HEK293 (cell line): ENCODE data around the gene PPIL6.

Experiments
- CTCF ChIA-PET: fragments of 350-600 bp; formaldehyde crosslinking; extraction: SDS; loops from one replicate; lab custom pipeline; 2021; ENCODE audit warnings: antibody characterized with exemption; lab: Yijun Ruan, JAX
- POLR2A ChIA-PET: fragments of 300-600 bp; formaldehyde crosslinking; extraction: SDS; loops from one replicate; lab custom pipeline; 2020; ENCODE audit warnings: antibody characterized with exemption, inconsistent platforms; lab: Yijun Ruan, JAX
- H3K27ac ChIP-seq: fragments of 200-500 bp; sonication (Bioruptor generic); 2 replicates; pipeline ENCODE4 v1.5.1; 2014; ENCODE audit warnings: low read depth, low read length, control low read depth, inconsistent platforms; ENCODE audit errors: extremely low read depth
- H3K36me3 ChIP-seq, 2 experiments: fragments of 200-500 bp in 1 of 2; sonication (Bioruptor generic) in 1 of 2; 1 replicate in 1 of 2; 2 replicates in 1 of 2; pipeline ENCODE4 v1.5.1; 2014 to 2017; ENCODE audit warnings: inconsistent platforms in 2 of 2, low read length in 2 of 2; ENCODE audit not compliant: control insufficient read depth in 2 of 2, insufficient read depth in 1 of 2
- H3K4me1 ChIP-seq: fragments of 200-500 bp; sonication (Bioruptor generic); 2 replicates; pipeline ENCODE4 v1.5.1; 2014; ENCODE audit warnings: mild to moderate bottlenecking, low read length, inconsistent platforms; ENCODE audit not compliant: control insufficient read depth, insufficient read depth
- H3K4me3 ChIP-seq: 2 replicates; pipeline ENCODE4 v1.5.1; 2011; ENCODE audit warnings: low read depth, mild to moderate bottlenecking, control low read depth, low read length, moderate library complexity
- H3K9me3 ChIP-seq: fragments of 200-500 bp; sonication (Bioruptor generic); 2 replicates; pipeline ENCODE4 v1.5.1; 2014; ENCODE audit warnings: low read depth, low read length, inconsistent platforms; ENCODE audit not compliant: control insufficient read depth, insufficient read depth
- GFI1B ChIP-seq: fragments of 450-650 bp; formaldehyde crosslinking; IDR thresholded peaks from 2 replicates; pipeline ENCODE4 v1.5.1; 2016; ENCODE audit warnings: missing biosample characterization, missing genetic modification characterization
- GLIS1 ChIP-seq: fragments of 450-650 bp; formaldehyde crosslinking; IDR thresholded peaks from 2 replicates; pipeline ENCODE4 v1.5.1; 2016; ENCODE audit warnings: missing biosample characterization, missing genetic modification characterization
- HOXC10 ChIP-seq: sonication (generic); formaldehyde crosslinking; IDR thresholded peaks from 2 replicates; pipeline ENCODE4 v1.8.1; 2023; ENCODE audit warnings: mild to moderate bottlenecking, missing genetic modification reagents
- HOXD13 ChIP-seq: sonication (generic); formaldehyde crosslinking; IDR thresholded peaks from 2 replicates; pipeline ENCODE4 v1.8.0; 2022; ENCODE audit warnings: missing genetic modification reagents, borderline replicate concordance
- KLF7 ChIP-seq: fragments of 450-650 bp; formaldehyde crosslinking; IDR thresholded peaks from 2 replicates; pipeline ENCODE4 v1.5.1; 2016; ENCODE audit warnings: missing biosample characterization, missing genetic modification characterization, borderline replicate concordance
- SP2 ChIP-seq: fragments of 450-650 bp; formaldehyde crosslinking; IDR thresholded peaks from 2 replicates; pipeline ENCODE4 v1.5.1; 2016; ENCODE audit warnings: missing biosample characterization, missing genetic modification characterization
- SP3 ChIP-seq: fragments of 450-650 bp; formaldehyde crosslinking; IDR thresholded peaks from 2 replicates; pipeline ENCODE4 v1.5.1; 2016; ENCODE audit warnings: missing biosample characterization, missing genetic modification characterization
- ZBTB20 ChIP-seq: fragments of 450-650 bp; formaldehyde crosslinking; IDR thresholded peaks from 2 replicates; pipeline ENCODE4 v1.5.1; 2016; ENCODE audit warnings: missing biosample characterization, missing genetic modification characterization
- ZBTB7A ChIP-seq: fragments of 450-650 bp; formaldehyde crosslinking; IDR thresholded peaks from 2 replicates; pipeline ENCODE4 v1.5.1; 2016; ENCODE audit warnings: low read depth, missing biosample characterization, missing genetic modification characterization
- ZNF121 ChIP-seq: fragments of 450-650 bp; formaldehyde crosslinking; IDR thresholded peaks from 2 replicates; pipeline ENCODE4 v1.5.1; 2016; ENCODE audit warnings: missing biosample characterization, missing genetic modification characterization
- ZNF140 ChIP-seq: fragments of 450-650 bp; formaldehyde crosslinking; IDR thresholded peaks from 2 replicates; pipeline ENCODE4 v1.5.1; 2016; ENCODE audit warnings: missing biosample characterization, missing genetic modification characterization
- ZNF16 ChIP-seq: fragments of 450-650 bp; formaldehyde crosslinking; IDR thresholded peaks from 2 replicates; pipeline ENCODE4 v1.5.1; 2016; ENCODE audit warnings: low read depth, missing biosample characterization, missing genetic modification characterization
- ZNF24 ChIP-seq: fragments of 450-650 bp; formaldehyde crosslinking; IDR thresholded peaks from 2 replicates; pipeline ENCODE4 v1.5.1; 2016; ENCODE audit warnings: missing biosample characterization, missing genetic modification characterization
- ZNF341 ChIP-seq: fragments of 450-650 bp; formaldehyde crosslinking; IDR thresholded peaks from 2 replicates; pipeline ENCODE4; 2016; ENCODE audit warnings: low read depth, missing biosample characterization, missing genetic modification characterization
- ZNF404 ChIP-seq: fragments of 450-650 bp; formaldehyde crosslinking; IDR thresholded peaks from 2 replicates; pipeline ENCODE4 v1.5.1; 2017; ENCODE audit warnings: missing biosample characterization, missing genetic modification characterization
- ZNF654 ChIP-seq: fragments of 450-650 bp; formaldehyde crosslinking; IDR thresholded peaks from 2 replicates; pipeline ENCODE4 v1.5.1; 2016; ENCODE audit warnings: low read depth, missing biosample characterization, missing genetic modification characterization
- ZNF658 ChIP-seq: fragments of 450-650 bp; formaldehyde crosslinking; IDR thresholded peaks from 2 replicates; pipeline ENCODE4; 2016; ENCODE audit warnings: missing biosample characterization, missing genetic modification characterization
- ZNF670 ChIP-seq: fragments of 450-650 bp; formaldehyde crosslinking; IDR thresholded peaks from 2 replicates; pipeline ENCODE4 v1.5.1; 2016; ENCODE audit warnings: missing biosample characterization, missing genetic modification characterization, low read depth
- ZNF768 ChIP-seq: fragments of 450-650 bp; formaldehyde crosslinking; IDR thresholded peaks from 2 replicates; pipeline ENCODE4 v1.5.1; 2018; ENCODE audit warnings: missing biosample characterization, mild to moderate bottlenecking, missing genetic modification characterization
- ZNF785 ChIP-seq: fragments of 450-650 bp; formaldehyde crosslinking; IDR thresholded peaks from 2 replicates; pipeline ENCODE4 v1.5.1; 2016; ENCODE audit warnings: missing biosample characterization, missing genetic modification characterization
- ZXDB ChIP-seq: fragments of 450-650 bp; formaldehyde crosslinking; IDR thresholded peaks from 2 replicates; pipeline ENCODE4 v1.5.1; 2016; ENCODE audit warnings: missing biosample characterization, missing genetic modification characterization
- TF ChIP-seq, protein P1 (sequence below): fragments of 450-650 bp; formaldehyde crosslinking; IDR thresholded peaks from 2 replicates; pipeline ENCODE4 v1.5.1; 2016; ENCODE audit warnings: missing biosample characterization, missing genetic modification characterization
- TF ChIP-seq, protein P2 (sequence below): fragments of 450-650 bp; formaldehyde crosslinking; IDR thresholded peaks from 2 replicates; pipeline ENCODE4 v1.5.1; 2017; ENCODE audit warnings: missing biosample characterization, mild to moderate bottlenecking, missing genetic modification characterization, moderate library complexity
- TF ChIP-seq, protein P3 (sequence below): fragments of 450-650 bp; formaldehyde crosslinking; IDR thresholded peaks from 2 replicates; pipeline ENCODE4 v1.5.1; 2016; ENCODE audit warnings: missing biosample characterization, missing genetic modification characterization
- TF ChIP-seq, protein P4 (sequence below): fragments of 450-650 bp; formaldehyde crosslinking; IDR thresholded peaks from 2 replicates; pipeline ENCODE4 v1.5.1; 2016; ENCODE audit warnings: missing biosample characterization, missing genetic modification characterization, borderline replicate concordance

The PPIL6 gene

DNA sequence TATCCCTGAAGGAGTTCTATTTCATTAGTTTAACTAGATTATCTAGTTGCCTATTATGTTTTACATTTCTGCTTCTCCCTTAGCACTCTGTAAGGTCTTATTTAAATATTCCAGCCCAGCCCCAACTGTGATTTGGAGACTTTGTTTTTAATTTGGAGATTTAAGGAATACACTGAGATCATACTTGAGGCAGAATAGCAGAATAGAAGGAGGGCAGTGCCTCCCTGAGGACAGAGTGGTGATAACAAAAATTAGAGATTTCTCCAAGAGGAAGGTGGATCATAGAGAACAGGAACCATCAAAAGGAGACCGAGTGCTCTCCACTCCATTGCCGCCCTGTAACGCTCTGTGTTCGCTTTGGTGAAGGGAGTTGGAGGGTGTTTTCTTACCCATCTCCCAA is 43.4 kb downstream of the PPIL6 start:
- H3K9me3 ChIP-seq = no peaks in the 10 kb centered on the region
- no peak overlapping the region for H3K4me3 ChIP-seq
- H3K36me3 ChIP-seq = no peaks in the 10 kb centered on the region
- peak; percentile 49 for TF ChIP-seq ZNF654
- no peak for TF ChIP-seq ZNF121 (tag by site-specific recombination)
- no peak for TF ChIP-seq ZNF785 (tag by site-specific recombination)
- TF ChIP-seq HOXC10 (CRISPR knock-in tag) = no peak
- TF ChIP-seq SP3 (tag by site-specific recombination) = no peak
- no peak for TF ChIP-seq ZNF16
- TF ChIP-seq KLF7 (tag by site-specific recombination) = no peak
- no peak for TF ChIP-seq ZNF670 (tag by site-specific recombination)
- H3K27ac ChIP-seq = no peak overlapping the region
- no peaks in the 10 kb centered on the region for H3K4me1 ChIP-seq
- ChIA-PET CTCF (interaction anchor here (0.5 to 2.5 kb wide), 10 partner anchors 13 to 1144 kb away, joined by 3 to 37 read pairs (median 4); partner anchors contain the start of gene CD164), POLR2A (interaction anchor here (0.7 kb wide), 1 partner anchor 344 kb away, joined by 4 read pairs; no protein-coding TSS in a partner anchor)

DNA sequence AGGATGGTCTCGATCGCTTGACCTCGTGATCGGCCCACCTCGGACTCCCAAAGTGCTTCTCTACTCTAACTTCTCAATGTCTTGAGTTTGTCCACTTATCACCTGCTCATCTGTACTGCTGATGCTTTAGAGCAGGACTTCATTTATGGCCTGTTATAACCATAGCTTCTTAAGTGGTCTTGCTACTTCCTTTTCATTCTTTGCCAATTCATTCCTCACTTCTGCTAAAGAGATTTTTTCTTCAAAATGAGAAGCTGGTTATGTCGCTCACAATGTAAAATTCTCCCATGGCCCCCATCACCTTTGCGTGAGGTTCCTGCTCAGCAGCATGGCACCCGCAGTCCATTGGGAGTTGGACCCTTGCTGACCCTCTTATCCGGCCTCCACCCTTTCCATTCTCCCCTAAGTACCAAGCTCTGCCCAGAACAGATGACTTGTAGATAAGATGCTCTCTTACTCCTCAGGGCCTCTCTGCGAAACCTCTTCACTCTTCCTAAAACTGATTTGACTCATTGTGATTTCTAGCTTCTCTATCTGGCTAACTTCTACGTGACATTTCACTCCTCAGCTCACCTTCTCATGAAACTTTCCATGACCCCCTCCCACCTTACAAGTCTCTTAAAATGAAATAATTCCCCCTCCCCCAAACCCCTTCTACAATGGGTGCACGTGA is 44.2 kb downstream of the PPIL6 start:
- POLR2A ChIA-PET = interaction anchor here (0.8 kb wide), 1 partner anchor 12 kb away, joined by 5 read pairs; no protein-coding TSS in a partner anchor
- CTCF ChIA-PET = interaction anchor here (0.5 to 2.5 kb wide), 16 partner anchors 12 to 1347 kb away, joined by 3 to 37 read pairs (median 4); partner anchors contain the start of gene CD164
- no peak overlapping the region for H3K4me3 ChIP-seq
- no peaks in the 10 kb centered on the region for H3K36me3 ChIP-seq
- no peaks in the 10 kb centered on the region for H3K4me1 ChIP-seq
- no peaks in the 10 kb centered on the region for H3K9me3 ChIP-seq
- no peak for TF ChIP-seq GFI1B
- TF ChIP-seq ZNF140 = no peak
- no peak for TF ChIP-seq ZNF24 (tag by site-specific recombination)
- no peak for TF ChIP-seq SP2 (tag by site-specific recombination)
- TF ChIP-seq, protein P1, sequence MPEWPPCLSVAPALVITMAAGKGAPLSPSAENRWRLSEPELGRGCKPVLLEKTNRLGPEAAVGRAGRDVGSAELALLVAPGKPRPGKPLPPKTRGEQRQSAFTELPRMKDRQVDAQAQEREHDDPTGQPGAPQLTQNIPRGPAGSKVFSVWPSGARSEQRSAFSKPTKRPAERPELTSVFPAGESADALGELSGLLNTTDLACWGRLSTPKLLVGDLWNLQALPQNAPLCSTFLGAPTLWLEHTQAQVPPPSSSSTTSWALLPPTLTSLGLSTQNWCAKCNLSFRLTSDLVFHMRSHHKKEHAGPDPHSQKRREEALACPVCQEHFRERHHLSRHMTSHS = no peak
- no peak for TF ChIP-seq ZBTB7A (tag by site-specific recombination)
- TF ChIP-seq ZNF404 (tag by site-specific recombination) = no peak
- no peak for TF ChIP-seq HOXD13
- TF ChIP-seq, protein P2, sequence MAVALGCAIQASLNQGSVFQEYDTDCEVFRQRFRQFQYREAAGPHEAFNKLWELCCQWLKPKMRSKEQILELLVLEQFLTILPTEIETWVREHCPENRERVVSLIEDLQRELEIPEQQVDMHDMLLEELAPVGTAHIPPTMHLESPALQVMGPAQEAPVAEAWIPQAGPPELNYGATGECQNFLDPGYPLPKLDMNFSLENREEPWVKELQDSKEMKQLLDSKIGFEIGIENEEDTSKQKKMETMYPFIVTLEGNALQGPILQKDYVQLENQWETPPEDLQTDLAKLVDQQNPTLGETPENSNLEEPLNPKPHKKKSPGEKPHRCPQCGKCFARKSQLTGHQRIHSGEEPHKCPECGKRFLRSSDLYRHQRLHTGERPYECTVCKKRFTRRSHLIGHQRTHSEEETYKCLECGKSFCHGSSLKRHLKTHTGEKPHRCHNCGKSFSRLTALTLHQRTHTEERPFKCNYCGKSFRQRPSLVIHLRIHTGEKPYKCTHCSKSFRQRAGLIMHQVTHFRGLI (tag by site-specific recombination) = no peak
- TF ChIP-seq ZNF768 (tag by site-specific recombination) = no peak
- no peak for TF ChIP-seq ZNF341
- no peak overlapping the region for H3K27ac ChIP-seq

DNA sequence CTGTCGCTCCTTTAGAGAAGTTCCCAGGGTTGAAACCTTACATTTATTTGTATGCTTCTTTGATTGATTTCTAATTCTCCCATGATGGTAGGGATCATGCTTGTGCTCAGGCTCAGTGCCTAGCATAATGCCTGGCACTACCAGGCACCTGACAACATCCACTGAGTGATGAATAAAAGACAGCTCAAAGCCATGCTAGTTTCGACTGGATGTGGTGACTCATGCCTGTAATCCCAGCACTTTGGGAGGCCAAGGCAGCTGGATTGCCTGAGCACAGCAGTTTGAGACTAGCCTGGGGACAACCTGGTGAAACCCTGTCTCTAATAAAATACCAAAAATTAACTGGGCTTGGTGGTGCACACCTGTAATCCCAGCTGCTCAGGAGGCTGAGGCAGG is 46.5 kb downstream of the PPIL6 start:
- Histone ChIP-seq H3K36me3 (no peaks in the 10 kb centered on the region), H3K27ac (no peak overlapping the region), H3K4me1 (no peaks in the 10 kb centered on the region), H3K4me3 (no peak overlapping the region), H3K9me3 (no peaks in the 10 kb centered on the region)
- ChIA-PET CTCF (interaction anchor here (0.7 to 4.5 kb wide), 3 partner anchors 10 to 206 kb away, joined by 3 to 32 read pairs (median 7); partner anchors contain the start of gene CD164), POLR2A (interaction anchor here (0.5 to 1.2 kb wide), 2 partner anchors 9 to 11 kb away, joined by 3 to 5 read pairs; partner anchors contain the start of gene CD164)
- no peak for TF ChIP-seq ZNF658 (tag by site-specific recombination)
- TF ChIP-seq ZNF785 (tag by site-specific recombination) = no peak
- TF ChIP-seq, protein P3, sequence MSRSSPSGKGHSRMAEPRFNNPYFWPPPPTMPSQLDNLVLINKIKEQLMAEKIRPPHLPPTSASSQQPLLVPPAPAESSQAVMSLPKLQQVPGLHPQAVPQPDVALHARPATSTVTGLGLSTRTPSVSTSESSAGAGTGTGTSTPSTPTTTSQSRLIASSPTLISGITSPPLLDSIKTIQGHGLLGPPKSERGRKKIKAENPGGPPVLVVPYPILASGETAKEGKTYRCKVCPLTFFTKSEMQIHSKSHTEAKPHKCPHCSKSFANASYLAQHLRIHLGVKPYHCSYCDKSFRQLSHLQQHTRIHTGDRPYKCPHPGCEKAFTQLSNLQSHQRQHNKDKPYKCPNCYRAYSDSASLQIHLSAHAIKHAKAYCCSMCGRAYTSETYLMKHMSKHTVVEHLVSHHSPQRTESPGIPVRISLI (tag by site-specific recombination) = 0 out of 2 replicates have a peak, but pooled peaks have one; percentile 54
- TF ChIP-seq ZXDB = no peak
- TF ChIP-seq ZBTB20 (tag by site-specific recombination) = peak; percentile 41; the same call in 1 of the 2 replicates
- TF ChIP-seq GLIS1 (tag by site-specific recombination) = peak; percentile 52
- TF ChIP-seq, protein P4, sequence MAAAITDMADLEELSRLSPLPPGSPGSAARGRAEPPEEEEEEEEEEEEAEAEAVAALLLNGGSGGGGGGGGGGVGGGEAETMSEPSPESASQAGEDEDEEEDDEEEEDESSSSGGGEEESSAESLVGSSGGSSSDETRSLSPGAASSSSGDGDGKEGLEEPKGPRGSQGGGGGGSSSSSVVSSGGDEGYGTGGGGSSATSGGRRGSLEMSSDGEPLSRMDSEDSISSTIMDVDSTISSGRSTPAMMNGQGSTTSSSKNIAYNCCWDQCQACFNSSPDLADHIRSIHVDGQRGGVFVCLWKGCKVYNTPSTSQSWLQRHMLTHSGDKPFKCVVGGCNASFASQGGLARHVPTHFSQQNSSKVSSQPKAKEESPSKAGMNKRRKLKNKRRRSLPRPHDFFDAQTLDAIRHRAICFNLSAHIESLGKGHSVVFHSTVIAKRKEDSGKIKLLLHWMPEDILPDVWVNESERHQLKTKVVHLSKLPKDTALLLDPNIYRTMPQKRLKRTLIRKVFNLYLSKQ = no peak
